Measurements from ENCODE around the gene CHST12.
"Not testable (repeated sequence)": the region's sequence is repeated elsewhere in the genome, so short reads cannot be mapped to it uniquely, and the experiment has no call there.

The CHST12 gene

GRCh38 chr7:2452643-2453270 lies 49.3 kb downstream of the CHST12 start:
- no peak overlapping the region for H3K4me3 ChIP-seq (ENCODE audit: low read length)
- TF ChIP-seq, protein P1, sequence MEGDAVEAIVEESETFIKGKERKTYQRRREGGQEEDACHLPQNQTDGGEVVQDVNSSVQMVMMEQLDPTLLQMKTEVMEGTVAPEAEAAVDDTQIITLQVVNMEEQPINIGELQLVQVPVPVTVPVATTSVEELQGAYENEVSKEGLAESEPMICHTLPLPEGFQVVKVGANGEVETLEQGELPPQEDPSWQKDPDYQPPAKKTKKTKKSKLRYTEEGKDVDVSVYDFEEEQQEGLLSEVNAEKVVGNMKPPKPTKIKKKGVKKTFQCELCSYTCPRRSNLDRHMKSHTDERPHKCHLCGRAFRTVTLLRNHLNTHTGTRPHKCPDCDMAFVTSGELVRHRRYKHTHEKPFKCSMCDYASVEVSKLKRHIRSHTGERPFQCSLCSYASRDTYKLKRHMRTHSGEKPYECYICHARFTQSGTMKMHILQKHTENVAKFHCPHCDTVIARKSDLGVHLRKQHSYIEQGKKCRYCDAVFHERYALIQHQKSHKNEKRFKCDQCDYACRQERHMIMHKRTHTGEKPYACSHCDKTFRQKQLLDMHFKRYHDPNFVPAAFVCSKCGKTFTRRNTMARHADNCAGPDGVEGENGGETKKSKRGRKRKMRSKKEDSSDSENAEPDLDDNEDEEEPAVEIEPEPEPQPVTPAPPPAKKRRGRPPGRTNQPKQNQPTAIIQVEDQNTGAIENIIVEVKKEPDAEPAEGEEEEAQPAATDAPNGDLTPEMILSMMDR (conservative IDR thresholded peaks at IDR 0.05; ENCODE audit: low read length), result no peak
- no peak for DNase-seq (ENCODE audit: low read depth)

GRCh38 chr7:2453849-2454248 lies 50.4 kb downstream of the CHST12 start:
- DNase-seq (ENCODE audit: low read depth); H3K4me3 ChIP-seq (ENCODE audit: low read length): not testable (repeated sequence)

GRCh38 chr7:2459674-2460073 lies 56.3 kb downstream of the CHST12 start:
- no peak for DNase-seq (ENCODE audit: low read depth)
- TF ChIP-seq, protein P1 (conservative IDR thresholded peaks at IDR 0.05; ENCODE audit: low read length), result no peak
- no peak overlapping the region for H3K4me3 ChIP-seq (ENCODE audit: low read length)

GRCh38 chr7:2460188-2460587 lies 56.8 kb downstream of the CHST12 start:
- DNase-seq (ENCODE audit: low read depth), result no peak
- TF ChIP-seq, protein P1 (conservative IDR thresholded peaks at IDR 0.05; ENCODE audit: low read length), result no peak
- no peak overlapping the region for H3K4me3 ChIP-seq (ENCODE audit: low read length)

DNA sequence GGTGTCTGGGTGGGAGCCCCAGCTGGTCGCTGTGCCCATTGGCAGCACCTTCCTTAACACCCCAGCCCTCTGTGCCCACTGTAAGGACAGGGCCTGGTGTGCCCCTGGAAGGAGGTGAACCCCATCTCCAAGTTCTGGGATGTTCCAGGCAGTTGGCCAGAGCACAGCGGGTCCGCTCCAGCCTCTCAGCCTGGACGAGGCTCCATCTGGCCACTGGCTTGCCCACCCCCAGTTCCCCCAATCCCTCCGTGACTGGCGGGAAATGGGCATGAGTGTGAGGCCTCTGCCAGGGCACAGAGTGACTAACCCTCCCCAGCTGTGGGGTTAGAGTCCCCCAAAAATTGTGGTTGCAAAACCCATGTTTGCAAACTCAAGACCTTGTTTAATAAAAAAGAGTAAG lies 57.2 kb downstream of the CHST12 start:
- TF ChIP-seq, protein P1 (conservative IDR thresholded peaks at IDR 0.05; ENCODE audit: low read length), result no peak
- no peak for DNase-seq (ENCODE audit: low read depth)
- no peak overlapping the region for H3K4me3 ChIP-seq (ENCODE audit: low read length)

DNA sequence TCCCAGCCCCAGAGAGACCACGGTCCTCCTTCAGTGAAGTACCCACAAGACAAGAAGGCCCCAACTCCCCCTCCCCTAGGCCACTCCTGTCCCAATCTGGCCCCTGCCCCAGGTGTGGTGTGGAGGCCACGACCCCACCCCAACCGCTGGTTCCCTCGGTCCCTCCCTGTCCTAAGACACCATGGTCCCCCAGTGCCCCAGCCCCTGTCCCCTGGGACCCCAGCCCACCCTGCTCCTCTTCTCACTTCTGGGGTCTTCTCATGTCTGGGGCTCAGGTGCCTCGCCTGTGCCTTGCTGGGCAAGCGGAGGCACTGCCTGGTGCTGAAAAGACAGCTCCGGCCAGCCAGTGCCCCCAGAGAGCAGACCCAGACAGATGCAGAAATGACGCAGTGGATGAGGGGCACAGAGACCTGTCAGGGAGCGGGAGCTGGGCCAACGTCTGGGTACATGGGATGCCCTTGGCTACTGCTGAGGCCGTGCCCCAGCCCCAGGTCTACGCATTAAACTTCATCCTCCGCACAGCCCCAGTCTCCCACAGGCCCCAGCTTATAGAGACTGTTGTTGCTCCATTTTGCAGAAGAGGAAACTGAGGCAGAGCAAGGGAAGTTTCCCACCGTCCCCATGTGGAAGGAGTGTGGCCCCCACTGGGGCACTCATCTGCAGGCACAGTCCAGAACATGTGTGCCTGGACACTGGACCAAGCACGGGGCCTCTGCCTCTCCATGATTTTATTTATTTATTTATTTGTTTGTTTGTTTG lies 58.0 kb downstream of the CHST12 start:
- no peak for DNase-seq (ENCODE audit: low read depth)
- H3K4me3 ChIP-seq (ENCODE audit: low read length), result no peak overlapping the region
- TF ChIP-seq, protein P1 (conservative IDR thresholded peaks at IDR 0.05; ENCODE audit: low read length), result no peak

DNA sequence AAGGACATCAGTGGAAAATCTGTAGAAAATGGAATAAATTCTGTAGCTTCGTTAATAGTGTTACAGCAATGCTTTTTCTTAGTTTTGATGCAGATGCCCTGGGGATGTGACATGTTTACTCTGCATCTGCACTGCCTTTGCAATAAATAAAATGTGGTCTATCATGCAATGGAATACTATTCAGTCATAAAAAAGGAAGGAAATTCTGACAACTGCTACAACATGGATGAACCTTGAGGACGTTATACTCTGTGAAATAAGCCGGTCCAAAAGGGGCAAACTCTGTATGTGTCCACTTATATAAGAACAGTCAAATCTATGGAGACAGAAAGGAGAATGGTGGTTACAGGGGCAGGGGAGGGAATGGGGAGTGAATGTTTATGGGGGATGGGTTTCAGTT lies 59.3 kb downstream of the CHST12 start:
- DNase-seq (ENCODE audit: low read depth), result no peak
- no peak overlapping the region for H3K4me3 ChIP-seq (ENCODE audit: low read length)
- TF ChIP-seq, protein P1 (conservative IDR thresholded peaks at IDR 0.05; ENCODE audit: low read length), result no peak

Measured in AG10803 (cell line).